GM21515 (cell line): ENCODE data around the gene RBM47.
"Not testable (repeated sequence)": the region's sequence is repeated elsewhere in the genome, so short reads cannot be mapped to it uniquely, and the experiment has no call there.

ENCODE experiments used
- ATAC-seq: cut with Tn5 transposase; IDR thresholded peaks from one replicate; pipeline ENCODE4 v1.9.1; 2021; ENCODE audit not compliant: unreplicated experiment

The RBM47 gene

DNA sequence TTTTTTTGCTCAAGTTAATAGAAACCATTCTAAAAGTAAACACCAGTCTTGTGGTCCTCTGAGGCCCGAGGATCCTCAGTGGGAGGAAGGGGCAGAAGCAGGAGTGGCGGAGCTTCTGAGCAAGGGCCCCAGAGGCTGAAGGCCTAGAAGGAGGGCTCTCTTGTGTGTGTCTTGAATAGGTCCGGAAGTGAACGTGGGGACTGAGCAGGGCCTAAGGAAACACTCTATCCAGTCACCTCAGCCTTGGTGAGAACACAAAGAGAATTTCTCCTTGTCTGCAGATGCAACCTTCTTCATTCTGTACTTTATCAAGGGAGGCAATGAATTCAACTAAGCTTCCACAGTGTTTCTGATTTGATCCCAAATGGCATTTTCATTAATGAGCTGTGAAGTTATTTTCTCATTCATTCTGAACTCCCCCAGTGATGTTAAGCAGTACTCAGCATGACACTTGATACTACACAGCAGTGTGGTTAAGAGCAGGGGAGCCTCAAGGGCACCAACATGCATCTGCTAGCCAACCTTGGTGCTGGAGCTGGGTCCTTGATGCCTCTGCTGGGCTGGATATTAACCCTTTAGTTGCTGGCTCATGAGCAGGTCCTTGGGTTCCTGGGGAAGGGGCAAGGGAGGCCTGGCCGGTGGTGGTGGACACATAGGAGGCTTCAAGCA, 64.7 kb downstream of the RBM47 start:
- ATAC-seq, result no peak

DNA sequence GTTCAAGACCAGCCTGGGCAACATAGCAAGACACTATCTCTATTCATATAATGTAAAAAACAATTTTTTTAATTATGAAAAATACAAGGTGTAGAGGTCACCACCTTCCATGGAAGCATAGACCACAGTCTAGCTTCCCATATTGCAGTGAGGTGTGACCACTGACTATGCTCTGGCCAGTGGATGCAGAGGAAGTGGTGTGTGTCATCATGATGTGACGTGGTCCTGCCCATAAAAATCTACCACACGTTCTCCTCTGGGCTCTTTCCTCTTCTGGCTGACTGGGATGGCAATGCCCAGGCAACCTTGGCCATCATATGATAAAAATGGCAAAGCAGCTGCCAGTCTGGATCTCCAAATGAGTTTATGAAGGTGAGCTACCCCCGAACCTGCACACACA, 65.7 kb downstream of the RBM47 start:
- no peak for ATAC-seq

DNA sequence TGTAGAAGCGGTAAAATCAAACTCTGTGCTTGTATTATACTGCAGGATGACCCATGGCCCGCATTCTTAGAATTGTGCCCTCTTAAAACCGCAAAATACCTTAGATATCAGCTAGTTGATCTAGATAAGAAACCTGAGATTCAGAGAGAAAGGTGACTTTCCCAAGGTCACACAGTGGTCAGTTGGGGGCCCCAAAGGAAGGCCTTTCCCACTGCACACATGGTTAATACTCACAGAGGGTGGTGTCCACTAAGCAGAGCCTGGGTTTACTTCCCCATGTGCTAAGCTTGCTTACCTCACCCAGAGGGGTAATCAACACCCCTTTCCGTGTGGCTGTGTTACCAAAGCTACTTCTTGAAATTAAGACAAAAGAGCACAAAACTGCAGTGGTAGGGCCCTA, 66.3 kb downstream of the RBM47 start:
- no peak for ATAC-seq

DNA sequence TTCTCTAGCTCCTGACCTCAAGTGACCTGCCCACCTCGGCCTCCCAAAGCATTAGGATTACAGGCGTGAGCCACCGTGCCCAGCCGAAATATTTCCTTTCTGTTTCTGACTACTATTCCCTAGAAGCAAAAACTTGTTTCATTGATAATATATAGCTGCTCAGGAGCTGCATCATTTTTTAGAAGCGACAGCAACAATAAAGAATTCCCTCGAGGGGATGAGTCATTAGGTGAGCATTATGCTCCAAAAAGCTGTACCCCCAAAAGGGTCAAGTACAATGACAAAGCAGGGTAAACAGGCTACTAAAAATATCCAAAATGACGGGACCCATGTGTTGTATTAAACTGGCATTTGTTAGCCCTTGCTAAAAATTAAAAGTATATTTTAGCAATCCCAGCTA, 67.0 kb downstream of the RBM47 start:
- no peak for ATAC-seq

DNA sequence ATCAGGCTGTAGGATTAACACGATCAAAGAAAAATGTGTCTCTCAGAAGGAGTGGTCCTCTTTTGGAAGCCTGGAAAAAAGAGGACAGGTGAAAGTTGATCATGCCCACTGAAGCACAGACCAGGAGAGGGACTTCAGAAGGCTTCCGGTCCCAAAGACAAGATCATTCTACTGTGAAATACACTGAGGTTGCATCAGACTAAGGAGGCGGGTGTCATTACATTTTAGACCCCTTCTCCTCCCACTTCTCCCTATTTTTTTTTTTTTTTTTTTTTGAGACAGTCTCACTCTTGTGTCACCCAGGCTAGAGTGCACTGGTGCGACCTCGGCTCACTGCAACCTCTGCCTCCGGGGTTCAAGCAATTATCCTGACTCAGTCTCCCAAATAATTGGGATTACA, 67.5 kb downstream of the RBM47 start:
- ATAC-seq, result no peak

DNA sequence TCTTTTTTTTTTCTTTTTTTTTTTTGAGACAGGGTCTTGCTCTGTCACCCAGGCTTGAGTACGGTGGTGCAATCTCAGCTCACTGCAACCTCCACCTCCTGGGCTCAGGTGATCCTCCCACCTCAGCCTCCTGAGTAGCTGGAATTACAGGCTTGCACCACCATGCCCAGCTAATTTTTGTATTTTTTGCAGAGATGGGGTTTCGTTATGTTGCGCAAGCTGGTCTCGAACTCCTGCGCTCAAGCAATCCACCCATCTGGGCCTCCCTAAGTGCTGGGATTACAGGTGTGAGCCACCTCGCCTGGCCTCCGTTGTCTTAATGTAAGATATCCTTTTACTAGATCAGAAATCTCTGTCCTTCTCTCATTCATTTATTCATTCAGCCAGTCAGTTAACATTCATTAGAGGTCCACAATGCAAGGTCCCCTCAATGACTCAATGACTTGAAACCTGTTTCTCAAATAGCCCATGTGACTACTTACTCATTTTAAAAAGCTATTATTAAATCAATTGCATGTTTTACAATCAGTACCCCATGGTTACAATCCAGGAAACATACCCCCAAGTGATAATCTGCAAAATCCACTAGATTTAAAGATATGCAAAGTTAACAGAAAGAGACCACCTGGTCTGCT, 68.0 kb downstream of the RBM47 start:
- not testable (repeated sequence) for ATAC-seq

DNA sequence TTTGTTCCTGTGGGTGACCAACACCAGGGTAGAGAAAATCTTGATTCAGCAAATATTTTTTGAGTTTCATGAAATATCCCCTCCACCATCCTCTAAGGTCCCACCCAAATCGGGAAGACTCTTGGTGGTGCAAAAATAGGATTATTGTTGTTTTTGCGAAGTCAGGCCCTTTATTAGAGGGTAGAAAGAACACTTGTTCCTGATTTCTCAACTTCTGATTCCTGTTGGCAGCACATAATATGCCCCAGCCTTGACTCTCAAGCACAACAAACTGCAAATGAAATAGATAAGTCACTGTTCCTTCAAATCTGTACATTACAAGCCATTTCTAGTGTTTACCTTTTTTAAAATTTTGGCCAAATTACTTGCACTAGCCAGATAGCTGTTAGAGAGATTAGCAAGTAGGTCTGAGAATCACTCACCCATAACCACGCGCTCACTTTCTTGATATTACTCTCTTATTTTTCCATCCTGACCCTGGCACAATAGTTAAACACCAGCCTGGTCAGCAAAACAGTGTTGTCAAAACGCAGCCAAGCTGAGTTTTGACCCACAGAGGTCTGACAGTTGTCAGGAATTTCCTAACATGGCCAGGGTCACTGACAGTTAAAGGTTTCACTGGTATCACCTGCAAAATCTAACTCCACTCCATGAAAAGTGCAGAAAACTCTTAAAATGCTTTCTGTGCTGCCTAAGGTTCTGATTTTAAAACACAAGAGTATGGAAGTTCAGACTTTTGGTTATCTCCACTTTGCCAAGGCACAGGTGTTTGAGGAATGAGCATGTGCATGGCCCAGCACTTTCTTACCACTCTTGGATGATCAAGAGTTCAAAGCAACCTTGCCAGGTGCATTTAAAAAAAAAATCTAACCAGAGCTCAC, 69.8 kb downstream of the RBM47 start:
- ATAC-seq, result no peak

DNA sequence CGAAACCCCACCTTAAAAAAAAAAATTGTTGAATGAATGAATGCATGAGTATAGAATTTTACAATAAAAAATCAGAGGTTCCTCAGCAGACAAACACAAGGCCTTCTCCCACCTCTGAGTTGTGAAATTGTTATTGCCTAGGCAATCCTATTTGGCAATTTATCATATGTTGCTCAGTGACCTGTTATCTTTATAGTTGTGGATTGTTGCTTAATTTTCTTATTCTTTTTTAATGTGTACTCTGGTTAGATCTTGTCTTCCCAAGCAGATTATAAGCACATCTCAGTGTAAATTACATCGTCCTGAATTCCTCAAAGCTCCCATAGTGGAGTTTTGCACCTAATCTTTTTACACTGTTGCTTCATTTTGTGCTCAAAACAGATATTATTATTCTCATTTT, 71.9 kb downstream of the RBM47 start:
- ATAC-seq, result no peak

DNA sequence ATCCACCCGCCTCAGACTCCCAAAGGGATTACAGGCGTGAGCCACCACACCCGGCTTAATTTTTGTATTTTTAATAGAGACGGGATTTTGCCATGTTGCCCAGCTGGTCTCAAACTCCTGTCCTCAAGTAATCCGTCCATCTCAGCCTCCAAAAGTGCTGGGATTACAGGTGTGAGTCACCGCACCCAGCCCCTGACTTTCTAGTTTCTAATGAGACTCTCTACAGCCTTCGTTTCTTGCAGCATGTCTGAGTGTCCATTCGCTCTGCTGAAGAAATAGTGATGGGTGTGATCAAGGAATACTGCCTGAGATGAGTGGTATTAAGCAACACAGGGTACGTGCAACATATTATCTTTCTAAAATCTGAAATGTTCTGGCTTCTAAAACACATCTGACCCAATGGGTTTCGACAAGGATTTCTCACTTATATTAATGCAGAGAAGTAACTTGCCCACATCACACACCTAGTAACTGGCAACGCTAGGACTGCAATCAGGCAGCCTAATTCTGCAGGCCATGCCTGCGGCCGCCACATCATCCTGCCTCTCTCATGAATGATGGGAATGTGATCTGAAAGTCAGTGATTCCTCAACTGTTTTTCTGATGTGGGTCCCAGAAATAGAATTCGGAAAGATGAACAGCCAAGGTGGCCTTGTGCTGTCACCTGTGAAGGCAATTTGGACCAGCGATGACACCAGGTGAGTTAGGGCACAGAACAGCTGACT, 74.3 kb downstream of the RBM47 start:
- ATAC-seq, result no peak

DNA sequence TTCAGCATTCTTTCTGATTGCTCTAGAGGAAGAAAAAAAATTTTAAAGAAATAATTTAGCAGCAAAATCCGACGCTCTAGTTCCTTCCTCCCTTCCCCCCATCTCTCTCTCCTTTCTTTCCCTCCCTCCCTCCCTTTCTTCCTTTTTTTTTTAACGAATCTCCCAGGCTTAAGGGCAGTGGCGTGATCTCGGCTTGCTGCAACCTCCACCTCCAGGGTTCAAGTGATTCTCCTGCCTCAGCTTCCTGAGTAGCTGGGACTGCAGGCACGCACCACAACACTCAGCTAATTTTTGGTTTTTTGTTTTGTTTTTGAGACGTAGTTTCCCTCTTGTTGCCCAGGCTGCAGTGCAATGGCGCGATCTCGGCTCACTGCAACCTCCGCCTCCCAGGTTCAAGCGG, 75.0 kb downstream of the RBM47 start:
- ATAC-seq, result not testable (repeated sequence)

DNA sequence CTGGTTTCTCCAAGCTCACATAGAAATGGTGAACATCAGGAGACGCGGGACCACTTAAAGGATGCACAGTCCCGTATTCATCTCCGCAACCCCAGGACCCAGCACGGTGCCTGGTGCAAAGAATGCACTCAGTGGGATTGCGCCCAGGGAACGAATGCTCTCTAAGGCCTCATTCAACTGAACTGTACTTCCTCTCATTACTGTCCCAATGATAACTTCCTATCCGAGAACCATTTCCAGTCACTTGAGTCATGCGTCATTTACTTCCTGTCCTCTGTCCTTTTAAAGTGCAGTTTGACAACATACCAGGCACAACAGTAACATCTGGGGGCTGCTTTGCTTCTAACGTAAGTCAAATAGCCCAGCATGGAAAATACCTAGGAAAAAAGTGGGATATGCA, 75.7 kb downstream of the RBM47 start:
- no peak for ATAC-seq

DNA sequence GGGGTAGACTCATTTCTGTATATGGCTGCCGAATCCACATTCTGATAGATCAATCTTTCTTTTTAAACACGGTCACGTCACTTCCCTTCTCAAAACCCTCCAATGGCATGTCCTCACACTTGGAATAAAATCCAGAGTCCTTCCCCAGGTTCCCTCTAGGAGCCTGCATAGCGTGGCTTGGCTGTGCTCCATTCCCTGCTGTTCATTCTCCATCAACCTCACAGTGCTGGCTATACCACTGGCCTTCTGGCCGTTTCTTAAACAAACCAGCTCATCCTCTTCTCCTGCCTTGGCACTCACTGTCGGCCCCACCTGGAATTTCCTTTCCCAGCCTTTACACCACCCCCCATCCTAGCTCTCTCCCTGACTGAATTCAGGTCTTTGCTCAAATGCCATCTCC, 77.1 kb downstream of the RBM47 start:
- no peak for ATAC-seq

DNA sequence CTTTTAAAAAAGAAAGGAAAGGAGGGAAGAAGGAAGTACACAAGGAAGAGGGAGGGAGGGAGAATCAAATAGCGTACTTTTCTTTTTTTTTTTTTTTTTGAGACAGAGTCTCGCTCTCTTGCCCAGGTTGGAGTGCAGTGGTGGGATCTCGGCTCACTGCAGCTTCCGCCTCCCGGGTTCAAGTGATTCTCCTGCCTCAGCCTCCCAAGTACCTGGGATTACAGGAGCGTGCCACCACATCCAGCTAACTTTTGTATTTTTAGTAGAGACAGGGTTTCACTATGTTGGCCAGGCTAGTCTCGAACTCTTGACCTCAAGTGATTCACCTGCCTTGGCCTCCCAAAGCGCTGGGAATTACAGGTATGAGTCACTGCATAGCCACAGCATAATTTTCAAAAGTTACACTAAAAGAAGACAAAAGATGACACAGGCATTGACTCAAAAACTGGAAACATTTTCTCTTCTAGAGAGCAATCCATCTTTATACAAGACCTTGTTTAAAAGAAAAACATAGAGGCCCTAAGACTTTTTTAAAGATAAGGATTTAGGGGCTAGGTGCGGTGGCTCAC, 78.0 kb downstream of the RBM47 start:
- ATAC-seq, result not testable (repeated sequence)

DNA sequence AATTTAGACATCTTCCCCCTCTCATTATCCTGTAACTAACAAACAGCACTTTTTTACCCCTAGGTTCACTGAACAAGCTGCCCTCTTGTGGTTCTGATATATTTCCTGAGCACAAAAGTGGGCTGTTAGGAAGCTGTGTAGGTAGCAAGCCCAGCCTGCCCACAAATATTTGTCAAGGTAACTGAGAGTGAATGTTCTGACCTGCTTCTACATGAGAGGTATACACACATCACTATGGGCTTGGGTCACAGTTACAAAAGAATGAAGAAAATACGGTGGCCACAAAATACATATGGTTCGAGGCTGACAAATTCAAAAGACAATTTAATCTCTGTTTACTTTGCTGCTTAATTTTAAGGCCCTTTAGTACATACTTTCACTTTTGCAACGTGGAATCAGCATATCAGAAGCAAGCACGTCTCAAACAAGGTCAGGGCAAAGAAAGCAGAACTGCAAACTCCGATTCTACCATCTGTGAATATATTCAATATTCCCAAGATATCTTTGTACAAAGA, 78.7 kb downstream of the RBM47 start:
- ATAC-seq, result peak; percentile 72

DNA sequence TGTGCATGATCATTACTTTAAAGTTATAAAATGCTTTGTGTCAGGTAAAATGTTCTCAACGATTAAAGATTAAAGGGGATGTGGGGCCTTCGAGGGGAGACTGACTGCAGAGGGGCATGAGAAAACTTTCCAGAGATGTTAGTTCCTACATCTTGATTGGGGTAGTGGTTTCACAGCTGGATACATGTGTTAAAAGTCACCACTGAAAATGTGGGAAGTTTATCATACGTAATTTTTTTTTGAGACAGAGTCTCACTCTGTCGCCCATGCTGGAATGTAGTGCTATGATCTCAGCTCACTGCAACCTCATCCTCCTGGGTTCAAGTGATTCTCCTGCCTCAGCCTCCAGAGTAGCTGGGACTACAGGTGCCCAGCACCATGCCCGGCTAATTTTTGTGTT, 79.5 kb downstream of the RBM47 start:
- no peak for ATAC-seq

DNA sequence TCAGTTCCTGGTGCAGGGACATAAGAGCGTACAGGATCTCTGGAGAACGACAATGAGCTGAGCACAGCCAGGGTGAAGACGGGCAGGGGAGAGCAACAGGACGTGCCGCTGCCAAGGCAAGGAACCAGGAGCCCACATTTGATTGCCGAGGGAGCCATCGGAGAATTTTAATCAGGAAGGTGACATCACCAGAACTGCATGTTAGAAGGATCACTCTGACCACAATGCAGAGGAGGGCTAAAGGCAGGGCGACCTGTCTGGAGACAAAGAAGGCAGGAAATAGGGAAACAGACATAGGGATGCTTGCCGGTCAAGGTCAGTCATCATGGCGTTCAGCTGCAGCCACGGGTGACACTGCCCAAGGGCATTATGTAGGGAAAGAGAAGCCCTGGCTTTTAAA, 81.4 kb downstream of the RBM47 start:
- ATAC-seq, result no peak

DNA sequence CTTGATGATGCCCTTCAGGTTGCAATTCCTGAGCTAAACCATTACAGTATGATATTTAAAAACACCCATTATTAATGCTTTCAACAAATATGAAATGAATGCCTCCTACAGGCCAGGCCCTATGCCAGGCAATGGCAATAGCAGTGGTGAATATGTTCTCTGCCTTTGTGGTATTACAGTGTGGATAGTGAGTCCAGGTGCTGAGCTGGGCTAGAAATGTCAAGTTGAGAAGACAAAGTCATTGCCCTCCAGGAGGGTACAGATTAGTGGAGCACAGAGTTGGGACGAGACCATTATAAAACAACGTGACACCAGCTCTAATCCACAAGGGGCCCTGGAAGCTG, 81.9 kb downstream of the RBM47 start:
- ATAC-seq, result no peak

DNA sequence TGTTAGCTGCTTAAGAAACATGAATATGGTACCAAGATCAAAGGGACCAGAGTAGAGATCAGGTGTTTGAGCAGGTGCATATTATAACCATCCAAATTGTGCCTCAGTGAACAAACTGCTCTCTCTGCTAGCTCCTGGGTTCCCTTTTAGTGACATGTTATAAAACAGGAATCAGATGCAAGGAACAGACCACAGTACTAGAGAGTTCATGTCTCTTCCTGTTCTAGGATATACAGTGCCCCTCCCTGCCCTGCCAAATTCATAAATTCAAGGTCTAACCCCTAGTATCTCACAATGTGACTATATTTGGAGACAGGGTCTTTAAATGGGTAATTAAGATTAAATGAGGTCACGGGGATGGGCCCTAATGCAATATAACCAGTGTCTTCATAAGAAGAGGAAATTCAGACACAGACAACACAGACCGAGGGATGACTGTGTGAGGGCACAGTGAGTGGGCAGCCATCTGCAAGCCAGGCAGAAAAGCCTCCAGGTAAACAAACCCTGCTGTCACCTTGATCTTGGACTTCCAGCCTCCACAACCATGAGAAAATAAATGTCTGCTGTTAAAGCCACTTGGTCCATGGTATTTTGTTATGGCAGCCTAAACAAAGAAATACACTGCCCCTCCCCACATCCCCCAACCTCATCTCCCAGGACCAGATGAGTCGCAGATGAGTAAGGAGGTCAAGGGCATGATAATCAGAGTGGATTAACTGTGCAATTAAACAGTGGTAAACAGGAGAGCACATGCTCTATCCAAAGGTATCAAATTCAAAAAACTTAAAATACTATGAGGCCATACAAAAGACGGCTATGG, 82.5 kb downstream of the RBM47 start:
- no peak for ATAC-seq

DNA sequence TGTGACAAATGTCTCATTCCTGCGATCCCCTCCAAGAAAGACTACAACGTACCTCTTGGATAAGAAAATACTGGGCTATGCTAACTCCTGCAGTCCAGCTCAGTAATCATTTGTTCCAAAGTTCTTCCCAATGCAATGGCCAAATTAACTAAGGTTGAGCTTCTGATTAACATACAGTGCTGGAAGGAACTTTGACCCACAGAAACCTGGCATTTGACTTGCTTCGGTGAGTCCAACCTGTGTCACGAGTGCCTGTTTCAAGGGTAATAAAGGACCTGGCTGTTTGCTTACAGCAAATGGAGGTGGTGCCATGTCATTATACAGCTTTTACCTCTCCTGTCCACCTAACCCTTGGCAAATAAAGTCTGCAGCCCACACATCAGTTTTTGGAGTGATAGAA, 83.2 kb downstream of the RBM47 start:
- no peak for ATAC-seq

DNA sequence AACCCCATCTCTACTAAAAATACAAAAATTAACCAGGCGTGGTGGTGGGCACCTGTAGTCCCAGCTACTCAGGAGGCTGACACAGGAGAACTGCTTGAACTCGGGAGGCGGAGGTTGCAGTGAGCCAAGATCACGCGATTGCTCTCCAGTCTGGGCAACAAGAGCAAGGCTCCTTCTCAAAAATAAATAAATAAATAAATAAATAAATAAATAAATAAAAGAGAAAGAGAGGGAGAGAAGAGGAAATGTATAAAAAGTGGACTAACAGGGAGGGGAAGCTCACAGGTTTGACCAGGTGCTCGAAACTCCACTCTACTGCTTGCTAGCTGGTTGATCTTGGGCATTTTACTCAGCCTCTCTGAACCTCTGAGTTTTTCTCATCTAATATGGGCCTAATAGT, 84.2 kb downstream of the RBM47 start:
- ATAC-seq, result not testable (repeated sequence)
